ENCODE measurements around the gene COL9A3.
A peak's percentile ranks its signal among the peaks of the same experiment; 100 is the strongest.

Gene COL9A3

GRCh38 chr20:62812181-62812906 lies 4.5 kb upstream of the COL9A3 start:
- no peak for DNase-seq

GRCh38 chr20:62812907-62813200 lies 4.0 kb upstream of the COL9A3 start:
- no peak for DNase-seq

- DNase-seq, result no peak
Observed at GRCh38 chr20:62813588-62813987, 3.3 kb upstream of the COL9A3 start.

GRCh38 chr20:62814060-62814708 lies 2.7 kb upstream of the COL9A3 start:
- DNase-seq, result no peak

DNA sequence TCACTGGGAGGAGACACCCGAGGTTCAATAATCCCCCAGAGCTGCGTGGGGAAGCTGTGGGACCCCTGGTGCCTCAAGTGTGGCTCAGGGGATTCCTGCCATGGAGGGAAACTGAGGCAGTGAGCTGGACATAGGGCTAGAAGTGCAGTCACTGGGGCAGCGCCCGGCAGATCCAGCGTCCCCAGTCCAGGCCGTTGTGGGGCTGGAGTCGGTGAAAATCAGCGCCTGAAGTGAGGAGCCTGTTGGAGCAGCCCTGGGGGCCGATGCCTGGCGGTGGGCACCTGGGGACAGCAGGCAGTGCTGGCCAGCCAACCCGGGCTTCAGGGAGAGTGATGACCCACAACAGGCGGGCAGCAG lies 2.2 kb upstream of the COL9A3 start:
- no peak for DNase-seq

DNA sequence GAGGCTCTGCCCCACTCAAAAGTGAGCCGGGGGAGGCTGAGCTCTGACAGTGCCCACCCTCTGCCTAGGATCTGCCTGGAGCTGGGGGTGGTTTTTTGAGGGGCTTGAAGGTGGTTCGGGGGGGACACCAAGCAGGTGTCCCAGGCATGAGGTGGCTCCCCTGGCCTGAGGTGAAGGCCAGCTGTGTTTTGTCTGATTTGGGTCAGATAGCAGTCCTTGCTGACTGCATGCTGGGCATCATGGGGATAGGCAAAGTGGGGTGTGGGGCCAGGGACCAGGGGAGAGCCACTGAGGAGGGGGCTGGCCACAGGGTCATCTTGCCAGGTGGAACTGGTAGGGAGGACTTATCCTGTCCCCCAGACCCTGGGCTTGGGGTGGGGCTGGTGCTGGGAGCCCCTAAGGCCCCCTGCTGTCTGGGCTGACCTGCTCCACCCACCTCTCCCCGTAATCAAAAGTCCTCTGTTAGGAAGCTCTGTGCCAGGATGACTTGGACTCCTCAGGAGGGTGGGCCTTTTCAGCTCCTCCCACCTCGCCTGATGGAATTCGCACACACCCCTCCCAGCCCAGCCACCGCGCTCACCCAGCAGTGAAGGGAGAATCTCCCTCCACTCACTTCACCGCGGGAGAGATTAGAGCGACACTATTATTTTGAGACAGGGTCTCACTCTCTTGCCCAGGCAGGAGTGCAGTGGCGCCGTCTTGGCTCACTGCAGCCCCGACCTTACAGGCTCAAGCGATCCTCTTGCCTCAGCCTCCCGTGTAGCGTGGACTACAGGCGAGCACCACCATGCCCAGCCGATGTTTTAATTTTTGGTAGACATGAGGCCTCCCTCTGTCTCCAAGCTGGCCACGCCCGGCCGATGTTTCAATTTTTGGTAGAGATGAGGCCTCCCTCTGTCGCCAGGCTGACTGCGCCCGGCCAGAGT lies 1.5 kb upstream of the COL9A3 start:
- DNase-seq, result no peak

- no peak for DNase-seq
Observed at GRCh38 chr20:62816031-62816883, 593 bp upstream of the COL9A3 start.

GRCh38 chr20:62817975-62818591 lies 1.2 kb downstream of the COL9A3 start:
- DNase-seq, result no peak

GRCh38 chr20:62818592-62819493 lies 2.0 kb downstream of the COL9A3 start:
- DNase-seq, result peak; percentile 52

DNA sequence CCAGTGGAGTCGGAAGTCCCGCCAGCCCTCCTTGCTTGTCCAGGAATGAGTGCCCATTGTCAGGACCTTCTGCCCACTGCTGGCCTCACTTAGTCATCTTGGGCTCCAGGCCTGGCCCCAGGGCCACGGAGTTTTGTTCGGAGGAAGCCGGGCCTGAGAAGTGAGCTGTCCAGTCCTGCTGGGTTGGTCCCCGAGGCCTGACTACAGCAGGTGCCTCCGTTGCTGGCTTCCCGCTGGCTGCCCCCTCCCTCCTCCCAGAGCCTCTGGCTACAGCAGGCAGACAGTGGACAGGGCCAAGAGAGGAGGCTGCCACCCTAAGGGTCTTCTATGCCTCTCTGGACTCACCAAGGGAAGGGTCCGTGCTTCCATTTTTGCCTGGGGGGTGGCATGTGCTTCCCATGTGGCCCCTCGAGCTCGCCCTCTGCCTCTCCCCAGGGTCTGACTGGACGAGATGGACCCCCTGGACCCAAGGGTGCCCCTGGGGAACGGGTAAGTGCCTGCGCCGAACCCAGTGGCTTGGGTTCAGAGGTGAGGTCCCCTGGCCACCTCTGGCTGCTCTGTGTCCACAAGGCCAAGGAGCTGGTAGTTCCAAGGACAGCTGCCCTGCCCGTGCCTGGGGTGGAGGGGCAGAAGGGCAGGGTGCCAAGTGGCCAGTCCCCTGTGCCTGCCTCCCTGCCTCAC lies 2.8 kb downstream of the COL9A3 start:
- peak; percentile 46 for DNase-seq

DNA sequence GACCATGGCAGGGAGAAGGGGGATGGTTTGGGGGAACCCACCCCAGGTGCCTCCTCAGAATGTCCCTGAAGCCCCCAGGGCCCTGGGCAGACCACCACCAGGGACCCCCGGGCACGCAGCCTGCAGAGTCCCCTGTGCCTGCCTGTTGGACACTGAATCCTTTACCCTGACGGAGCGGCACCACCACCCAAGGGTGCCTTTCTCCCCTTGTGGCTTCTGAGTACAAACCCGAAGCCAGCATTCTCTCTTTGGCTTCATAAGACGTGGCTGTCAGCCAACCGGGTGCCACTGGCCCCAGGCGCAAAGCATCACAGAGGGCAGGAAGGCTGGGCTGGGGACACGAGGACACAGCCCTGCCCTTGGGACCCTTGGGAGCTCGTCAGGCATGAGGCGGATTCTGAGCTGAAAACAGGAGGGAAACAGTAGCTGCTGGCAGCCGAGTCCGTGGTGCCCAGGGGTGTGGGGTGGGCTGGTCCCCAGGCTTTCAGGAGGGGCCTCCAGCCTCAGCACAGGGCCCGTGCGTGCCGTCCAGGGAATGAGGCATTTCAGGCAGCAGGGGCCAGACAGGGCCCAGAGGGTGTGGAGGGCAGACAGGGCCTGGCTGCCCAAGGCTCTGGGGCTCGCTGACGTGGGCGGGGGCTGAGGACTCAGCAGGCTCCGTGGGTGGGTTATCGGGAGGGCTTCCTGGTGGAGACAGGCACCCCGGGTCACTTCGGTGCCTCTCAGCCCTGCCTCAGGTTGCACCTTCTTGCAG lies 3.5 kb downstream of the COL9A3 start:
- no peak for DNase-seq

GRCh38 chr20:62820962-62821725 lies 4.3 kb downstream of the COL9A3 start:
- no peak for DNase-seq

DNA sequence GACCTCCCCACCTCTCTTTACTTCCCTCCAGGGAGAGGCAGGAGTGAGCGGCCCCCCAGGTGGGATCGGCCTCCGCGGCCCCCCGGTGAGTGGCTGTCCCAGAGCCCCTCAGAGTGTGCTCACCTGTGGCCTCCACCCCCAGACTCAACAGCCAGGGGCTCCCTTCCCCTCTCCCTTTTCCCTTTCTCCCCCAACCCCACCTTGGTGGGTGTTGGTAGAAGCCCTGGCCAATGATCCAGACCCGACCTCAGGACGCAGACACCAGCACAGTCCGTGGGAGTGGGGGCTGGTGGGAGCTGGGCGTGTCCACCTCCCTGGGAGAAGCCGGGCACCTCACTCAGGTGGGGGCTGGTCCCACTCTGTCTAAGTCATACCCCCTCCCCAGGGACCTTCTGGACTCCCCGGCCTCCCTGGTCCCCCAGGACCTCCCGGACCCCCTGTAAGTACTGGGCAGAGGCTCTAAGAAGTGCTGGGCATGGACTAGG lies 4.9 kb downstream of the COL9A3 start:
- no peak for DNase-seq

DNA sequence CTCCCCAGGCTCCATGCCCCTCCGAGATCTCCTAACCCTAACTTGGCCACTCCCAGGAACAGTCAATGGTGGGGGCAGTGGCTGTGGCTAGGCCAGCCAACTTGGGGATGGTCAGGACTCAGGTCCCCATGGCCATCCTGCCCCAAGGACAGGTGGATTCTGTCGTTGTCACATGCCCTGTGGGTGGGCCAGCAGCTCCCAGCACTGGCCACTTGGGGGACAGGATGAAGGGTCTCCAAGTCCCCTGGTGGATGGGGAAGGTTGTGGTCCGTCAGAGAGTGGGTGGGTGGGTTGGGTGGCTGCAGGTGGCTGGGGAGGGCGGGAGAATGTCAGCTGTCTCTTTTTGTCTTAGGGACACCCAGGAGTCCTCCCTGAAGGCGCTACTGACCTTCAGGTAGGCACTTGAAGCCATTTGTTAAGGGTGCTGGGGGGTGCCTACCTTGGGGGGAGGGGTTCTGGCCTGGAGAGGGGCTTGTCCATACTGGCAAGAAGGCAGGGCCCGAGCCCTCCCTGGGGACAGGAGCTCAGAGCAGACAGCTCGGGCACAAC lies 5.5 kb downstream of the COL9A3 start:
- no peak for DNase-seq

DNA sequence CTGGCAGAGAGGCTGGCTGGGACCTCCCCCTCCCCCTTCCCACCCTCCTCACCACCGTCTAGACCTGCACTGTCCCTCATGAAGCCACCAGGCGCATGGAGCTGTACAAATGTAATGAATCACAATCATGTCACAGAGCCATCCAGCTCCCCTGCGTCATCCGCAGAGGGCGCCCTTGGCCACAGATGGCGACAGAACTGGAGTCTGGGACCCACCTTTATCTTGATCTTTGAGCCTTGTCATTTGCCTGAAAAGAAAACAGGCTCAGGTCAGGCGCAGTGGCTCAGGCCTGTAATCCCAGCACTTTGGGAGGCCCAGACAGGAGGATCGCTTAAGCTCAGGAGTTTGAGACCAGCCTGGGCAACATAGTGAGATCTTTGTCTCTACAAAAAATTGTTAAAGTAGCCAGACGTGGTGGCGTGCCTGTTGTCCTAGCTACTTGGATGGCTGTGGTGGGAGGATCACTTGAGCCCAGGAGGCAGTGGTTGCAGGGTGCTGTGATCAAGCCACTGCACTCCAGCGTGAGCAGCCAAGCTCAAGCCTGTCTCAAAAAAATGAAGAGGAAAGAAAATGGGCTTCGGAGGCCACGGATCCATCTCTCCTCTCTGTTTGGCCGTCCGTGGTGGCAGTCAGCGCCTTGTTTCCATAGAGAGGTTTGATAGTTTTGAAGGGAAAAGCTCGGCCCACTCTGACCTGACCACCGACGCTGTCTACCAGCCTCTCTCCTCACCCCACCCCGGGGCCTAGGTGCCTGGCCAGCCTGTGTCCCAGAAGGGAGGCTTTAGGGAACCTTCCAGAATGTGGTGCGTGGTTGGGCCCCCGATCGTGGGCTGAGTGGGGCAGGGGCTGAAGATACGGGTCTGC lies 6.2 kb downstream of the COL9A3 start:
- peak; percentile 53 for DNase-seq

DNA sequence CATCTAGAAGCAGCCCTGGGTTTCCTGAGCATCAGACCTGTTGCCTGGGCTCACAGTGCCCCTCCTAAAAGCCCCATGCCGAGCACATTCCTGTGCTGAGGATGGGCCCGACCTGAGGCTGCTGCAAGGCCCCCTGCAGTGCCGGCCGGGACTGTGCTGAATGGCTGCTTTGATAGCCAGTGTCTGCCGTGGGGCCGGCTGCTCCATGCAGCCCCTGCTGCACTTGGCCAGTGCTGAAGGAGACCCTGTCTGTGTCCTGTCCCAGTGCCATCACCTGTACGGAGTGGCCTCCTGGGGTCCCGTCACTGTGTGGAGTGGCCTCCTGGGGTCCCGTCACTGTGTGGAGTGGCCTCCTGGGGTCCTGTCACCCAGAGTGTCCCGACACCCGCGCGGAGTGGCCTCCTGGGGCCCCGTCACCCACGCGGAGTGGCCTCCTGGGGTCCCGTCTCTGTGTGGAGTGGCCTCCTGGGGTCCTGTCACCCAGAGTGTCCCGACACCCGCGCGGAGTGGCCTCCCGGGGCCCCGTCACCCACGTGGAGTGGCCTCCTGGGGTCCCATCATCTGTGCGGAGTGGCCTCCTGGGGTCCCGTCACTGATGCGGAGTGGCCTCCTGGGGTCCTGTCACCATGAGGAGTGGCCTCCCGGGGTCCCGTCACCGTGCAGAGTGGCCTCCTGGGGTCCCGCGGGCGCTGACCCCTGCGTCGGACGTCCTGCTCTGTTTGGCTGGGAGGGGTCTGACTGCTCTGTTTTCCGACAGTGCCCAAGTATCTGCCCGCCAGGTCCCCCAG lies 7.0 kb downstream of the COL9A3 start:
- DNase-seq, result no peak

Data from NCI-H1092 treated with DMSO at 0.1 percent for 48 hours (cell line).